ENCODE measurements around the gene AGTPBP1. TPM values are rescaled to one million over a fixed set of nuclear protein-coding genes. Genes with fewer than 3 reads are reported as not detected.
A peak's percentile ranks its signal among the peaks of the same experiment; 100 is the strongest.
"Not testable (repeated sequence)": the region's sequence is repeated elsewhere in the genome, so short reads cannot be mapped to it uniquely, and the experiment has no call there.

AGTPBP1 gene, protein sequence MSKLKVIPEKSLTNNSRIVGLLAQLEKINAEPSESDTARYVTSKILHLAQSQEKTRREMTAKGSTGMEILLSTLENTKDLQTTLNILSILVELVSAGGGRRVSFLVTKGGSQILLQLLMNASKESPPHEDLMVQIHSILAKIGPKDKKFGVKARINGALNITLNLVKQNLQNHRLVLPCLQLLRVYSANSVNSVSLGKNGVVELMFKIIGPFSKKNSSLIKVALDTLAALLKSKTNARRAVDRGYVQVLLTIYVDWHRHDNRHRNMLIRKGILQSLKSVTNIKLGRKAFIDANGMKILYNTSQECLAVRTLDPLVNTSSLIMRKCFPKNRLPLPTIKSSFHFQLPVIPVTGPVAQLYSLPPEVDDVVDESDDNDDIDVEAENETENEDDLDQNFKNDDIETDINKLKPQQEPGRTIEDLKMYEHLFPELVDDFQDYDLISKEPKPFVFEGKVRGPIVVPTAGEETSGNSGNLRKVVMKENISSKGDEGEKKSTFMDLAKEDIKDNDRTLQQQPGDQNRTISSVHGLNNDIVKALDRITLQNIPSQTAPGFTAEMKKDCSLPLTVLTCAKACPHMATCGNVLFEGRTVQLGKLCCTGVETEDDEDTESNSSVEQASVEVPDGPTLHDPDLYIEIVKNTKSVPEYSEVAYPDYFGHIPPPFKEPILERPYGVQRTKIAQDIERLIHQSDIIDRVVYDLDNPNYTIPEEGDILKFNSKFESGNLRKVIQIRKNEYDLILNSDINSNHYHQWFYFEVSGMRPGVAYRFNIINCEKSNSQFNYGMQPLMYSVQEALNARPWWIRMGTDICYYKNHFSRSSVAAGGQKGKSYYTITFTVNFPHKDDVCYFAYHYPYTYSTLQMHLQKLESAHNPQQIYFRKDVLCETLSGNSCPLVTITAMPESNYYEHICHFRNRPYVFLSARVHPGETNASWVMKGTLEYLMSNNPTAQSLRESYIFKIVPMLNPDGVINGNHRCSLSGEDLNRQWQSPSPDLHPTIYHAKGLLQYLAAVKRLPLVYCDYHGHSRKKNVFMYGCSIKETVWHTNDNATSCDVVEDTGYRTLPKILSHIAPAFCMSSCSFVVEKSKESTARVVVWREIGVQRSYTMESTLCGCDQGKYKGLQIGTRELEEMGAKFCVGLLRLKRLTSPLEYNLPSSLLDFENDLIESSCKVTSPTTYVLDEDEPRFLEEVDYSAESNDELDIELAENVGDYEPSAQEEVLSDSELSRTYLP
- 8.6 and 10.2 TPM in 2 replicates for total RNA-seq (2014; rRNA removed; shearing (Covaris generic))
- 9.7 and 12.8 TPM in 2 replicates for polyA plus RNA-seq (2015; cell fraction: cytosol; rRNA removed)
- polyA plus RNA-seq (2015; cell fraction: nucleus; rRNA removed), result 14.0 and 14.1 TPM in 2 replicates

DNA sequence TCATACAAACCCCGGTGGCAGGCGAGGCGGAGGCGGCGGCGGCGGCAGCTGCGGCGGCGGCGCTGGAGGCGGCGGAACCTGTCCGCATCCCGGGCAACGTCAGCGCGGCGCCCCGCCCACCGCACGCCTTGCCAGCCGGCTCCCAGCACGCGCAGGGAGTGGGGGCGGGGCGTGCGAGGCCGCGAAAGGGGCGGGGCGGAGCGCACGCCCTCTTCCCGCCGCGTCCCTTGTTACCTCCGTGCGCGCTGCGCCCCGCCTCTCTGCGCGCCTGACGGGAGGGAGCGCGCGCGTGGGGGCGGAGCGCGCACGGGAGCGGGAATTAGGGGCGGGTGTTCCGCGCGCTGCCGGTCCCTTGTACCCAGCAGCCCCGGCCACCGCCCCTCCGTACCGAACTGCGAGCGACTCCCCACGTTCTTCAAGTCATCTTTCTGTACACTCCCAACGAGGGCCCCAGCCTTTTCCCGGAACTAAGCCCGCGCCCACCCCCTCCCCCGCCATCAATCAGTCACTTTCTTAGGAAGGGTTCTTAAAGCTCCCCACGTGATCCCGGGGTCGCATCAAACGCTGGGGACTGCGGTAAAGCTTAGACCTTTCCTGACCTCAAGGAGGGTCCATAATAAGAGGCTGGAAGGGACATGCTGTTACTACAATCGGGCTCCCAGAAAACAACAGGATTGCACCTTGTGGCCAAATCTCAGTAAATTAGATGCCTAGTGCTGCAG lies at the start of gene AGTPBP1:
Gene AGTPBP1 (minus strand): TSS at position 80 of the 722 bp plus-strand sequence. CDS start 29,421 bp downstream, outside the sequence.
- DNase-seq (ENCODE audit: low read depth), result peak; percentile 88

GRCh38 chr9:85786116-85786515 lies 44.4 kb upstream of the AGTPBP1 start:
- DNase-seq (ENCODE audit: low read depth), result not testable (repeated sequence)

DNA sequence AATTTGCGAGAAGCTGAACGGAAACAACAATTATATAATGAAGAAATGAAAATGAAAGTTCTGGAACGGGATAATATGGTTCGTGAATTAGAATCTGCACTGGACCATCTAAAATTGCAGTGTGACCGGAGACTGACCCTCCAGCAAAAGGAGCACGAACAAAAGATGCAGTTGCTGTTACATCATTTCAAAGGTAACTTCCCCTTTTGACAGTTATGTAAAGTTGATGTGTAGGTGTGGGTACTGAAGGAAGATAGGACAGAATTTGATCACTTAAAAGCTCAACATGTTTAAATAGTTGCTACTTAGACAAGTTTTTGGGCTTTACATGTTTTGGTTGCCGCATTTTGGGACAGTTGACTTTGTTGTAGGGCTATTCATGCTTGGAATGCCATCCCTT lies 32.1 kb upstream of the AGTPBP1 start:
- DNase-seq (ENCODE audit: low read depth), result not testable (repeated sequence)

GRCh38 chr9:85761802-85762201 lies 20.0 kb upstream of the AGTPBP1 start:
- not testable (repeated sequence) for DNase-seq (ENCODE audit: low read depth)

DNA sequence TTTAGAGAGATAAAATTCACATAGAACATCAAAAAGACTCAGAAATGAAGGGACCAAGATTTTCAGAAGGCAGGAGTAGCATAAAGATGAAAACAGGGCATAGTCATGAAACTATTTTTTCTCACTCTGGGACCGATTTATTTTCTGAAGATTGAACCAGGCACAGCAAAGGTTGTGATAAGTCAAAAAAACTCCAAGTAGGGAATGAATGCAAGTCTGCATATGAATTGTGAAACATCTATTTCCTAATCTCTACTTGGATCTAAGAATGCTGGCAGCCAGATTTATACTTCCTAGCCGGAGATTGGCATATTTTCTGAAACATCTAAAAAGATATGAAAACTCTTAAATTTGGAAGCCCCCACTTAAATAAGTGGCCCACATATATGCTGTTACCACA lies 16.0 kb upstream of the AGTPBP1 start:
- DNase-seq (ENCODE audit: low read depth), result not testable (repeated sequence)

- DNase-seq (ENCODE audit: low read depth), result not testable (repeated sequence)
Observed at GRCh38 chr9:85756216-85756615, 14.5 kb upstream of the AGTPBP1 start.

GRCh38 chr9:85746309-85746708 lies 4.6 kb upstream of the AGTPBP1 start:
- no peak for DNase-seq (ENCODE audit: low read depth)

DNA sequence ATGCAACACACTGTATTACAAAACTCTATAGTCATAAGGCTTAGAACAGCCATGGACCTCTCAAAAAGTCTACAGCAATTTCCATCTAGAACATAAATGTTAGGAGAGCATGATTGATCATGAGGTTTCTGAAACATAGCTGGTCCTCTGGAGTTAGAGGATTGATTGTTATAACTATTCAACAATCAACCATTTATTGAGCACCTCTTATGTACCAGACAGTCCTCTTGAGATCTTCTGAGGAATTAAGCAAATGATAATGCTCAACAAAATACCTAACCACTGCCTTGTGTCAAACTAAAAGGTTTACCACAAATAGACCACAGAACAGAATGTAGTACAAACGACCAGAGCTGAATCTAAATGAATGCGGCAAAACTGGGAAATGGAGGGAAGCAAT lies 3.4 kb upstream of the AGTPBP1 start:
- no peak for DNase-seq (ENCODE audit: low read depth)

- no peak for DNase-seq (ENCODE audit: low read depth)
Observed at GRCh38 chr9:85744480-85744879, 2.7 kb upstream of the AGTPBP1 start.

DNA sequence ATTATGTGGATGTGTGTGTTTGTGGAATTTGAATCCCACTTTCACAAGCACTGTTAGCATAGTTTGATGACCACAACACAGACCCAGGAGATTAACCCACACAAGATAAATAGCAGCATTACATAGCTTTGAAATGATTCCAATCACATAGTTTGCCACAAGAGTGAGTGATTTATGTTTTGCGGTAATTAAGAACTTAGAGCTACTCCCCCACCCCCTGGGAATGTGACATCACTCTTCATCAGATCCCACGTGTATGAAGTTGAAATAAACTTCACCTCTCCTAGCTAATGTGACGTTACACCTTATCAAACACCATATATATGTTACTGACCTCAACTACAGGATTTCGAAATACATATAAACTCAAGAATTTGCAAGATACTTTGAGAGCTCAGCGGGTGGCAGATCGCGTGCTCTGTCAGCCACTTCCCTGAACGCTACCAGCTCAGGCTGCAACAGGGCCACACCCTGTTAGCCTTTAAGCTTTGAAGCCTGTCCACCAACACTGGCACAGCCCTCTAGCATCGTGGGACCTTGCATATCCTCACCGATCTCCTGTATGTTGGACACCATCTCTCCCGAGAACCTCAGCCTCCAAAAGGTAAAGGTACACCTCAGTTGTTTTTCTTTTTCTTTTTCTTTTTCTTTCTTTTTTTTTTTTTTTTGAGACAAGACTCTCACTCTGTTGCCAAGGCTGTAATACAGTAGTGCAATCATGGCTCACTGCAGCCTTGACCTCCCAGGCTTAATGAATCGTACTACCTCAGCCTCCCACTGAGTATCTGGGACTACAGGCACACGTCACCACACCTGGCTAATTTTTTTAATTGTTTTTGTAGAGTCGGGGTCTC lies 1.7 kb upstream of the AGTPBP1 start:
- DNase-seq (ENCODE audit: low read depth), result peak; percentile 90

GRCh38 chr9:85742597-85742936 lies 813 bp upstream of the AGTPBP1 start:
- no peak for DNase-seq (ENCODE audit: low read depth)

GRCh38 chr9:85741095-85741874 lies 469 bp downstream of the AGTPBP1 start:
- DNase-seq (ENCODE audit: low read depth), result peak; percentile 13

- DNase-seq (ENCODE audit: low read depth), result no peak
Observed at GRCh38 chr9:85740787-85741094, 1.0 kb downstream of the AGTPBP1 start.

DNA sequence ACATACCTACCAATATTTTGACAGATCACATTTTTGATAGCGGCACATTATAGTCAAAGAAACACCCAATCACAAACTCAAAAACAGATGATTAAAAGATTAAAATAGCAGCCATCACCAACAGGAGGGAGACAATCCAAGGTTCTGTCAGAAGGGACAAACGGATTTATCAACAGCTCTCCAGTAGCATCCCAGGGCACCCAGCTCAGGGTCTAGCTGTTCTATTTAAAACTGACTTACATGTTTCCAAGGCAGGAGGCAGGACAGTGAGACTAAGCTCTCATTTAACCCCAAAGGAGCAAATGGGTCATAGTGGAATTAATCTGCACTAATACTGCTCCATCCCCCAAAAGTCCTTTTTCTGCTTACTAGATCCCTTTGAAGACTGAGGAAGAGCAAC lies 3.2 kb downstream of the AGTPBP1 start:
- DNase-seq (ENCODE audit: low read depth), result no peak

GRCh38 chr9:85737671-85738070 lies 4.1 kb downstream of the AGTPBP1 start:
- no peak for DNase-seq (ENCODE audit: low read depth)

- no peak for DNase-seq (ENCODE audit: low read depth)
Observed at GRCh38 chr9:85730916-85731630, 10.7 kb downstream of the AGTPBP1 start.

DNA sequence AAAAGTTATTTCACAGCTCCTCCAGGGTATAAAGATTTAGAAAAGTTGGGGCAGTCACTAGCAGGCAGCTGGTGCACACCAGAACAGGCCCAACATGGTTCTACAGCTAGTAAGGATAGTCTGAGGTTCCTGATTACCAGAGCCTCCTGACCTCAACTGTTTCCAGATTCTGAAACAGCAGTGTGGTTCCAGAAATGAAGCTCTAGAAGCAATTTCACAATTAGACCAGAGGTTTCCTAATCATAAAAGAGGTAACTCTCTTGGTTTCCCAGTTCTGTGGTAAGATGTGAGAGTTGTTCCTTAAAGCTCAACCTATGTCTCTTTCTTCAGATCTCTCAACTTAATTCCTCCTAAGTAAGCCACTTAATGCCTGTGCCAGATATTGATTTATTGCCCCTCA lies 11.9 kb downstream of the AGTPBP1 start:
- no peak for DNase-seq (ENCODE audit: low read depth)

DNA sequence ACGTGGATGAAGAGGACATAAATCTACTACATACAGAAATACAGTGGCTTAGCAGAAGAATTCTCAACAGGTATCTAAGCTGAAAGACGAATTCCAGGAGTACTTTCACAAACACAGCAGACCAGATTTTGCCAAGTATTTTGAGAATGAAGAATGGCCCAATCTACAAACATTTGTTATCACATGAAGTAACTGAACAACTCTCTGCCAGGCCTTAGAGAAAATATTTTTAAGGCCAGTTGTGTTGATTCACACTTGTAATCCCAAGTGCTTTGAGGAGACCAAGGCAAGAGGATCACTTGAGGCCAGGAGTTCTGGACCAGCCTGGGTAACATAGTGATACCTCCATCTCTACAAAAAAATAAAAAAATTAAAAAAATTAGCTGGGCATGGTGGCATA lies 14.3 kb downstream of the AGTPBP1 start:
- DNase-seq (ENCODE audit: low read depth), result no peak

All from HT1080 (cell line).